Neural progenitor cell (in vitro differentiated cells): ENCODE data around the gene CNTNAP2. TPM values are rescaled to one million over a fixed set of nuclear protein-coding genes. Genes with fewer than 3 reads are reported as not detected.
A peak's percentile ranks its signal among the peaks of the same experiment; 100 is the strongest.
"Not testable (repeated sequence)": the region's sequence is repeated elsewhere in the genome, so short reads cannot be mapped to it uniquely, and the experiment has no call there.

Experiments used
- DNase-seq: peaks from one replicate; pipeline ENCODE4 v3.0.0-alpha.2; 2016; ENCODE audit warnings: low spot score
- H2AFZ ChIP-seq: fragments of 200-600 bp; sonication (generic); replicated peaks from 2 replicates; pipeline ENCODE4 v1.6.1; 2016; ENCODE audit warnings: antibody characterized with exemption
- H3F3A ChIP-seq: fragments of 200-600 bp; sonication (generic); 2 replicates; pipeline ENCODE4 v1.6.1; 2016; ENCODE audit warnings: antibody characterized with exemption, low read depth
- H3K27ac ChIP-seq: fragments of 200-600 bp; sonication (generic); 2 replicates; pipeline ENCODE4 v1.5.1; 2016; ENCODE audit warnings: mild to moderate bottlenecking
- H3K27me3 ChIP-seq: fragments of 200-600 bp; sonication (generic); 2 replicates; pipeline ENCODE4 v1.6.1; 2016; ENCODE audit warnings: mild to moderate bottlenecking, moderate library complexity
- H3K36me3 ChIP-seq: fragments of 200-600 bp; sonication (generic); 2 replicates; pipeline ENCODE4 v1.5.1; 2016
- H3K4me1 ChIP-seq: fragments of 200-600 bp; sonication (generic); 2 replicates; pipeline ENCODE4 v1.6.1; 2016; ENCODE audit warnings: mixed run types
- H3K4me2 ChIP-seq: fragments of 200-600 bp; sonication (generic); 2 replicates; pipeline ENCODE4 v1.6.1; 2016
- H3K4me3 ChIP-seq: fragments of 200-600 bp; sonication (generic); 2 replicates; pipeline ENCODE4 v1.5.1; 2016
- H3K79me2 ChIP-seq: fragments of 200-600 bp; sonication (generic); 2 replicates; pipeline ENCODE4 v1.6.1; 2016; ENCODE audit warnings: low read depth
- H3K9ac ChIP-seq: fragments of 200-600 bp; sonication (generic); 2 replicates; pipeline ENCODE4 v1.6.1; 2016
- H3K9me3 ChIP-seq: fragments of 200-600 bp; sonication (generic); 2 replicates; pipeline ENCODE4 v1.5.1; 2016; ENCODE audit warnings: low read depth
- H4K20me1 ChIP-seq: fragments of 200-600 bp; sonication (generic); 2 replicates; pipeline ENCODE4 v1.6.1; 2016; ENCODE audit warnings: low read depth
- H3K27ac Mint-ChIP-seq: 3 replicates; pipeline ENCODE4 v1.8.0; 2021; ENCODE audit warnings: mixed read lengths
- H3K27me3 Mint-ChIP-seq: 2 replicates; pipeline ENCODE4 v1.8.0; 2022; ENCODE audit warnings: low read depth, mild to moderate bottlenecking, inconsistent platforms, moderate library complexity, mixed read lengths; ENCODE audit not compliant: insufficient read depth
- H3K36me3 Mint-ChIP-seq: 3 replicates; pipeline ENCODE4 v1.8.0; 2021; ENCODE audit warnings: mixed read lengths
- H3K4me1 Mint-ChIP-seq: 3 replicates; pipeline ENCODE4 v1.8.0; 2021; ENCODE audit warnings: mixed read lengths
- H3K4me3 Mint-ChIP-seq: 3 replicates; pipeline ENCODE4 v1.8.0; 2021; ENCODE audit warnings: mild to moderate bottlenecking, moderate library complexity, mixed read lengths
- H3K9me3 Mint-ChIP-seq: 3 replicates; pipeline ENCODE4 v1.8.0; 2020; ENCODE audit warnings: mixed read lengths
- CTCF ChIP-seq: fragments of 200-600 bp; sonication (generic); IDR thresholded peaks from 2 replicates; pipeline ENCODE4 v1.5.1; 2017; ENCODE audit warnings: antibody characterized with exemption, mild to moderate bottlenecking
- EZH2 ChIP-seq: fragments of 200-600 bp; sonication (generic); IDR thresholded peaks from 2 replicates; pipeline ENCODE4 v1.6.1; 2017; ENCODE audit warnings: antibody characterized with exemption, mild to moderate bottlenecking, moderate library complexity
- EZH2phosphoT487 ChIP-seq: fragments of 200-600 bp; sonication (generic); IDR thresholded peaks from 2 replicates; pipeline ENCODE4 v1.6.1; 2017; ENCODE audit warnings: antibody characterized with exemption
- total RNA-seq: library from RNA; depleted of rRNA; stranded (reverse); fragments of >200 nt; gene quantifications from 2 replicates; pipeline ENCODE4 v1.2.3, GENCODE V29; 2015; ENCODE audit warnings: low replicate concordance

The CNTNAP2 gene
- total RNA-seq, 1 donor from 2014 or later = 126 TPM

DNA sequence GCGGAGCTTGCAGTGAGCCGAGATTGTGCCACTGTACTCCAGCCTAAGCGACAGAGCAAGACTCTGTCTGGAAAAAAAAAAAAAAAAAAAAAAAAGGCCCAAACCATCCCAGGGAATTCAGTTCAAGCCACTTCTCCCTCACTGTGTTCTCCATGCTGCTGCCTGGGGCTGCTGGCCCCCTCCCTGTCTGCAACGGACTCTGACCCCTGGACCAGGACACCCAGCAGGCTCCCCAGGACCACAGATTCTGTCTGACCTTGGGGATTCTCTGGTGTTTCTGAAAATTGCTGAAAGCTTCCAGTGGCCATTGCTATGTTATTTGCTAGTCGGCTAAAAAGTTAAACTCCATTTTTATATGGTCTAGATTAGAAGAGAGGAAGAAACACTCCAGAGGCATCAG is 2212.3 kb downstream of the CNTNAP2 start:
- H4K20me1 ChIP-seq = no peaks in the 10 kb centered on the region
- TF ChIP-seq CTCF (no peak), EZH2 (no peak), EZH2phosphoT487 (no peak)
- H3K4me3 ChIP-seq = no peak overlapping the region

GRCh38 chr7:148330124-148330818 is 2213.7 kb downstream of the CNTNAP2 start:
- Mint-ChIP-seq H3K9me3 (peaks cover 40% of the 10 kb centered on the region), H3K27me3 (peaks cover 30% of the 10 kb centered on the region), H3K36me3 (peaks cover 20% of the 10 kb centered on the region), H3K27ac (peak overlapping the region; percentile 42), H3K4me3 (peak overlapping the region; percentile 60), H3K4me1 (peaks cover 31% of the 10 kb centered on the region)
- Histone ChIP-seq H3K4me1 (peaks cover 15% of the 10 kb centered on the region), H3F3A (peaks cover 24% of the 10 kb centered on the region), H3K9ac (no peak overlapping the region), H4K20me1 (no peaks in the 10 kb centered on the region), H3K9me3 (no peaks in the 10 kb centered on the region), H3K4me3 (no peak overlapping the region), H3K79me2 (no peaks in the 10 kb centered on the region), H3K27ac (no peak overlapping the region), H3K36me3 (no peaks in the 10 kb centered on the region), H2AFZ (no peak overlapping the region), H3K27me3 (no peaks in the 10 kb centered on the region), H3K4me2 (no peak overlapping the region)
- no peak for DNase-seq
- TF ChIP-seq EZH2phosphoT487 (no peak), EZH2 (no peak), CTCF (no peak)

More for the DNA sequence above, 2212.3 kb downstream of the CNTNAP2 start:
- no peak for DNase-seq
- Histone ChIP-seq H3K79me2 (no peaks in the 10 kb centered on the region), H3K4me2 (no peak overlapping the region), H3K9me3 (no peaks in the 10 kb centered on the region), H3K9ac (no peak overlapping the region), H3K4me1 (peaks cover 6% of the 10 kb centered on the region), H3K27ac (no peak overlapping the region), H3K27me3 (no peaks in the 10 kb centered on the region), H3K36me3 (no peaks in the 10 kb centered on the region), H3F3A (peaks cover 12% of the 10 kb centered on the region), H2AFZ (no peak overlapping the region)
- H3K4me3 Mint-ChIP-seq = peak overlapping the region; percentile 54
- H3K36me3 Mint-ChIP-seq = peaks cover 20% of the 10 kb centered on the region
- peaks cover 18% of the 10 kb centered on the region for H3K4me1 Mint-ChIP-seq
- peaks cover 42% of the 10 kb centered on the region for H3K9me3 Mint-ChIP-seq
- peaks cover 35% of the 10 kb centered on the region for H3K27me3 Mint-ChIP-seq
- H3K27ac Mint-ChIP-seq = no peak overlapping the region

- Histone ChIP-seq H2AFZ (no peak overlapping the region), H3K27ac (no peak overlapping the region), H3F3A (peaks cover 29% of the 10 kb centered on the region), H3K79me2 (no peaks in the 10 kb centered on the region), H3K9me3 (no peaks in the 10 kb centered on the region), H3K4me1 (peaks cover 20% of the 10 kb centered on the region), H4K20me1 (no peaks in the 10 kb centered on the region), H3K27me3 (no peaks in the 10 kb centered on the region), H3K9ac (no peak overlapping the region), H3K4me2 (no peak overlapping the region), H3K36me3 (no peaks in the 10 kb centered on the region), H3K4me3 (no peak overlapping the region)
- peaks cover 30% of the 10 kb centered on the region for H3K27me3 Mint-ChIP-seq
- peaks cover 20% of the 10 kb centered on the region for H3K36me3 Mint-ChIP-seq
- TF ChIP-seq EZH2 = no peak
- TF ChIP-seq EZH2phosphoT487 = no peak
- TF ChIP-seq CTCF = no peak
- no peak overlapping the region for H3K27ac Mint-ChIP-seq
- H3K4me3 Mint-ChIP-seq = peak overlapping the region; percentile 60
- no peak for DNase-seq
- H3K9me3 Mint-ChIP-seq = peaks cover 39% of the 10 kb centered on the region
- peaks cover 37% of the 10 kb centered on the region for H3K4me1 Mint-ChIP-seq
These were observed 2214.2 kb downstream of the CNTNAP2 start for GRCh38 chr7:148330822-148331221.

- peaks cover 28% of the 10 kb centered on the region for H3K27me3 Mint-ChIP-seq
These were observed 2214.9 kb downstream of the CNTNAP2 start for GRCh38 chr7:148331456-148331855.

More at GRCh38 chr7:148331456-148331855, 2214.9 kb downstream of the CNTNAP2 start:
- not testable (repeated sequence) for H3K36me3 ChIP-seq, DNase-seq, H3K4me2 ChIP-seq, H3K27me3 ChIP-seq, H3K9me3 ChIP-seq, H3K79me2 ChIP-seq, H4K20me1 ChIP-seq, H3K9ac ChIP-seq, H3K27ac ChIP-seq, H2AFZ ChIP-seq, H3K4me3 ChIP-seq
- peak overlapping the region; percentile 28 for H3K27ac Mint-ChIP-seq
- peaks cover 35% of the 10 kb centered on the region for H3F3A ChIP-seq
- H3K4me1 ChIP-seq = peaks cover 27% of the 10 kb centered on the region
- H3K4me3 Mint-ChIP-seq = peak overlapping the region; percentile 60
- peaks cover 20% of the 10 kb centered on the region for H3K36me3 Mint-ChIP-seq
- H3K4me1 Mint-ChIP-seq = peaks cover 43% of the 10 kb centered on the region
- H3K9me3 Mint-ChIP-seq = peaks cover 39% of the 10 kb centered on the region
